WI38 (cell line): ENCODE data around the gene TSPAN11.

Experiments
- H3K4me3 ChIP-seq: 2 replicates; pipeline ENCODE4 v1.5.1; 2011; ENCODE audit warnings: low read depth, mild to moderate bottlenecking, control low read depth, low read length
- TF ChIP-seq, protein P1 (sequence below): IDR thresholded peaks from 2 replicates; pipeline ENCODE4 v1.5.1; 2012; ENCODE audit warnings: low read depth, mild to moderate bottlenecking, control low read depth, low read length

Gene TSPAN11

GRCh38 chr12:30942486-30942885 lies 15.9 kb downstream of the TSPAN11 start:
- no peak overlapping the region for H3K4me3 ChIP-seq
- TF ChIP-seq, protein P1, sequence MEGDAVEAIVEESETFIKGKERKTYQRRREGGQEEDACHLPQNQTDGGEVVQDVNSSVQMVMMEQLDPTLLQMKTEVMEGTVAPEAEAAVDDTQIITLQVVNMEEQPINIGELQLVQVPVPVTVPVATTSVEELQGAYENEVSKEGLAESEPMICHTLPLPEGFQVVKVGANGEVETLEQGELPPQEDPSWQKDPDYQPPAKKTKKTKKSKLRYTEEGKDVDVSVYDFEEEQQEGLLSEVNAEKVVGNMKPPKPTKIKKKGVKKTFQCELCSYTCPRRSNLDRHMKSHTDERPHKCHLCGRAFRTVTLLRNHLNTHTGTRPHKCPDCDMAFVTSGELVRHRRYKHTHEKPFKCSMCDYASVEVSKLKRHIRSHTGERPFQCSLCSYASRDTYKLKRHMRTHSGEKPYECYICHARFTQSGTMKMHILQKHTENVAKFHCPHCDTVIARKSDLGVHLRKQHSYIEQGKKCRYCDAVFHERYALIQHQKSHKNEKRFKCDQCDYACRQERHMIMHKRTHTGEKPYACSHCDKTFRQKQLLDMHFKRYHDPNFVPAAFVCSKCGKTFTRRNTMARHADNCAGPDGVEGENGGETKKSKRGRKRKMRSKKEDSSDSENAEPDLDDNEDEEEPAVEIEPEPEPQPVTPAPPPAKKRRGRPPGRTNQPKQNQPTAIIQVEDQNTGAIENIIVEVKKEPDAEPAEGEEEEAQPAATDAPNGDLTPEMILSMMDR = no peak

- TF ChIP-seq, protein P1 = no peak
- no peak overlapping the region for H3K4me3 ChIP-seq
Observed at GRCh38 chr12:30942936-30943335, 16.4 kb downstream of the TSPAN11 start.

DNA sequence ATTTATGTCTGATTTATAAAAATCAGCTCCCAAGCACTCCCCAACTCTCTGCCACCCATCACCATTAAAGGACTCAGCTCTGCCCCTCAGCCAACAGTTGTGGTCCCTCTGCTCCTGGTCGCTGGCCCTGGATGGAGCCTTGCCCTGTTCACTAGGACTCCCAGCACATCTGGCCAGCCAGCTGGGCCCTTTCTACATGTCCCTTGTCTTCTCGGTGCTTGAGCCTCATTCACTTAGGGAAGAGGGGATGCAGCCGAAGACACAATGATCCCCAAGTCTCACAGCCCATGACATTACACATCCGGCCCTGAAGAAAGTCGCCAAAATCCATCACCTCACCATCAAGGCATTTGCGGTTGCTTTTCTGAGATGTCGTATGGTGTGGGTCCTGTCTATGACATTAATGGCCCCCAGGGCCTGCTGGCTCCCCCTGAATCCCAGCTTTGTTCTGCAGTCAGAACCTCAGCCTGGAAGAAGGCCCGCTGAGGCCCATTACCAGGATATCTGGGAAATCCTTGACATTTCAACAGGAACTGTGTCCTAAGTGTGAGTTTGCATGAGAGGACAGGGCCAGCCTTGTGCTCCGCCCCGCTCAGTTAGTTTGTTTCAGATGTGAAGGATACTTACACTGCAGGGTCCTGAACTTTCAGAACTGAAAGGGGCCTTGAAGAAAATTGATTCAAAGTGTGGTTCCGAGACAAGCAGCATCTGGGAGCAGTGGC lies 19.1 kb downstream of the TSPAN11 start:
- TF ChIP-seq, protein P1 = no peak
- H3K4me3 ChIP-seq = no peak overlapping the region

DNA sequence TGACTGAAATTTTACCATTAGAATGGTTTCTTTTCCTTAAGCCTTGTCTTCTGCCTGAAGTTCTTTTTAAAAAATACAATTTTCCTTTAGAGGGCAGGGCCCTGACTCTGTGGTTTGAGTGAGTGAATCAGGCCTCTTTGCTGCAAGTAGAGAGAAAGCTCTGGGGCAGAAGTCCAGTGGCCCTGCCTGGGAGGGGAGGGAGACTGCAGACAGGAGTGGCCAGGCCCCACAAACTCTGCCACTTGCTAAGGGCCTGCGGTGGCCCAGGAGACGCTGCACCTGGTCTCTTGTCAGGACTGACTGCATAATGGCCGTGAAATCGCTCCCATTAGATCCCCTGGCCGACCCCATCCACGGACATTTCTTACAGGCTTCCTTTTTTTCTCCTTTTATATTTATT lies 25.5 kb downstream of the TSPAN11 start:
- no peak overlapping the region for H3K4me3 ChIP-seq
- TF ChIP-seq, protein P1 = no peak

GRCh38 chr12:30953257-30953656 lies 26.7 kb downstream of the TSPAN11 start:
- TF ChIP-seq, protein P1 = no peak
- H3K4me3 ChIP-seq = no peak overlapping the region

DNA sequence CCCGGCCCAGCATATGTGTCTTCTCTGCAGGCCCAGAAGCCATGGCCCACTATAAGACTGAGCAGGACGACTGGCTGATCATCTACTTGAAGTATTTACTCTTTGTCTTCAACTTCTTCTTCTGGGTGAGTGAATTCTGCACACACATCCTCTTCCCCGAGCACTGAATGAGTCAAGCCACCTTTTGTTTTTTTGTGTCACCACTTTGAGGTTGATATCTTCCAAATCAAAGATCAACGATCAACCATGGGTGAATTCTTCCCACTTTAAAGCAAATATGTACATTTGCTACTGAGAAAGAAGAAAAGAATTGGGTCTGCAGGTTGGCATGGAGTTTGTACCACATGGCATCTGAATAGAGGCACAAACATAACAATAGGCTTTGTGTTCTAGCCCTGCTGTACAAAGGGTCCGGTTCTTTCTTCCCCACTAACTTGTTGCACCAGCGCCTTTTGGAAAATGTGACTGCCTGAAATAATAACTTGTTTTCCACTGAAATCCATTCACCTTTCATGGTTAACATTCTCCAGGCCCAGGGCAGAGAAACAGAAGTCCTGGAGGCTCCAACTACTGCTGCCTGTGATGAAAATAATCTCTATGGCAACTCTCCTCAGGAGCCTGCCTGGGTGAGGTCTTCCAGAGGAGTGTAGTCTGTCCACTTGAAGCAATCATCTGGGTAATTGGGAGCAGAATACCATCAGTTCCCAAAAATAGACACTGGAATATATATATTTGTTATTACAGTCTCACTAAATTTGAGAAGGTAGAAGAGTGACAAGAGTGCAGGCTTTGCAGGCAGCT lies 27.6 kb downstream of the TSPAN11 start:
- no peak overlapping the region for H3K4me3 ChIP-seq
- TF ChIP-seq, protein P1 = no peak

DNA sequence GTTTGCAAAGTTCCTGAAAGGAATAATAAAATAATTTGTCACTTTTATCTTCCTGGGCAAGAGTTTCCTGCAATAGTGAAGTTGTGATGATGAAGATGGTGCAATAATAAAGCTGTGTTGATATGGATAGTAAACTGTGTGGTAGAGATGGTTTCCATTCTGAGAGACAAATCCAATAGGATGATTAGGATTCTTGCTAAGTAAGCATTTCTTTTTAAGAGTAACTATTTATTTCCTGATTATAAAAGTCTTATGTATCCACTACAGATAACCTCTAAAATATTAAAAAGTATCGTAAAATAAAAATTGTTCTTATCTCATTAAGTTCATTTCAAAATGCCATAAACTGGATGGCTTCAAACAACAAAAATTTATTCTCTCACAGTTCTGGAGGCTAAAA lies 28.7 kb downstream of the TSPAN11 start:
- no peak overlapping the region for H3K4me3 ChIP-seq
- TF ChIP-seq, protein P1 = no peak
